ENCODE results near the gene AIG1. TPM values are rescaled to one million over a fixed set of nuclear protein-coding genes. Genes with fewer than 3 reads are reported as not detected.

Gene AIG1
- total RNA-seq, 2 experiments from 2014 or later, result 7.4 to 8.4 TPM

DNA sequence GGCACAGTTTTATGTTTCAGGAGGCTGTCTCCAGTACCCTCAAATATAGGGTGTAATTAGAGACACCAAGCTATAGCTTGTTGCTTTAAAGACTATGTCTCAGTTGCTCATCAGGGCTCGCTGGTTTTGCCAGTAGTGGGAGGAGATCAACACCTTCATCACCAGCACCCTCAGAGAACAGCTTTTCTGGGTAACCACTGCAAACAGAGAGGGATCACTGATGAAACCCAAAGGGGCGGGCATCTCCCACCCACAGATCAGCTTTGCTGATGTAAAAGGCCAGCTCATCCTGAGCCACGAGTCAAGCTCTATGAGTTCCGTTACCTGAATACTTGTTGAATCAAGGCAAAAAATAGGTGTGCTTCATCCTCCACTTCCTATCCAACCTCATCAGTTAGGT lies 187.7 kb downstream of the AIG1 start:
- no peaks in the 10 kb centered on the region for H3K4me1 Mint-ChIP-seq (ENCODE audit: low read depth)
- Histone ChIP-seq H3K4me3 (ENCODE audit: low read length) (no peak overlapping the region), H3K36me3 (ENCODE audit: insufficient read depth, low read length) (no peaks in the 10 kb centered on the region), H3K27me3 (ENCODE audit: control insufficient read depth in 1 of 2, insufficient read depth in 2 of 2, low read length in 2 of 2) (no peaks in the 10 kb centered on the region), H3K27ac (ENCODE audit: low read depth in 1 of 2, low read length in 2 of 2) (no peak overlapping the region), H3K9me3 (ENCODE audit: control insufficient read depth in 1 of 2, insufficient read depth in 1 of 2, low read length in 2 of 2) (no peaks in the 10 kb centered on the region), H3K4me1 (ENCODE audit: insufficient read depth, low read length) (no peaks in the 10 kb centered on the region)
- H3K9me3 Mint-ChIP-seq, result no peaks in the 10 kb centered on the region
- H3K27ac Mint-ChIP-seq, result no peak overlapping the region
- TF ChIP-seq, protein P1, sequence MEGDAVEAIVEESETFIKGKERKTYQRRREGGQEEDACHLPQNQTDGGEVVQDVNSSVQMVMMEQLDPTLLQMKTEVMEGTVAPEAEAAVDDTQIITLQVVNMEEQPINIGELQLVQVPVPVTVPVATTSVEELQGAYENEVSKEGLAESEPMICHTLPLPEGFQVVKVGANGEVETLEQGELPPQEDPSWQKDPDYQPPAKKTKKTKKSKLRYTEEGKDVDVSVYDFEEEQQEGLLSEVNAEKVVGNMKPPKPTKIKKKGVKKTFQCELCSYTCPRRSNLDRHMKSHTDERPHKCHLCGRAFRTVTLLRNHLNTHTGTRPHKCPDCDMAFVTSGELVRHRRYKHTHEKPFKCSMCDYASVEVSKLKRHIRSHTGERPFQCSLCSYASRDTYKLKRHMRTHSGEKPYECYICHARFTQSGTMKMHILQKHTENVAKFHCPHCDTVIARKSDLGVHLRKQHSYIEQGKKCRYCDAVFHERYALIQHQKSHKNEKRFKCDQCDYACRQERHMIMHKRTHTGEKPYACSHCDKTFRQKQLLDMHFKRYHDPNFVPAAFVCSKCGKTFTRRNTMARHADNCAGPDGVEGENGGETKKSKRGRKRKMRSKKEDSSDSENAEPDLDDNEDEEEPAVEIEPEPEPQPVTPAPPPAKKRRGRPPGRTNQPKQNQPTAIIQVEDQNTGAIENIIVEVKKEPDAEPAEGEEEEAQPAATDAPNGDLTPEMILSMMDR (IDR thresholded peaks at IDR 0.05), result no peak
- peaks cover 6% of the 10 kb centered on the region for H3K36me3 Mint-ChIP-seq (ENCODE audit: low read depth)
- no peak overlapping the region for H3K4me3 Mint-ChIP-seq
- H3K27me3 Mint-ChIP-seq, result no peaks in the 10 kb centered on the region
- no peak for ATAC-seq (ENCODE audit: poor library complexity)
- peak in 1 of 14 experiments; percentile 11 for DNase-seq
- ChIA-PET POLR2A (interaction anchor here (0.6 kb wide), 1 partner anchor 1652 kb away, joined by 3 read pairs; no protein-coding TSS in a partner anchor), CTCF (no interaction called here)
- intact Hi-C loops (cut with DNase I, micrococcal nuclease), result no loop called here

DNA sequence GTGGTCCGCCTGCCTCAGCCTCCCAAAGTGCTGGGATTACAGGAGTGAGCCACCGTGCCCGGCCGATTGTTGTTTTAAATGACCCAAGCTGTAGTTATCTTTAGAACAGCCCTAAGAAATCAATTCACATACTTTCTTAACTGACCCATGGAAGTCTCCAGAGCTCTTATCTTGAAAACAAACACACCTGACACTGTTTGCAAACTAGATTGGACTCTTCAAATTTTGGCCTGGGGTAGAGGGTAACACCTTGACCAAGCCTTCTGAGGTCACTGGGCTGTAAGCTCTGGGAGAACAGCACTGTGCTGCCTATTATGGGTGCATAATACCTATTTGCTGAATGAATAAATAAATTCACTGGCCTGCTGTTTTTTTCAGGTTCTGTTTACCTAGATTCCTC lies 190.6 kb downstream of the AIG1 start:
- Histone ChIP-seq H3K36me3 (ENCODE audit: insufficient read depth, low read length) (no peaks in the 10 kb centered on the region), H3K9me3 (ENCODE audit: control insufficient read depth in 1 of 2, insufficient read depth in 1 of 2, low read length in 2 of 2) (no peaks in the 10 kb centered on the region), H3K27ac (ENCODE audit: low read depth in 1 of 2, low read length in 2 of 2) (no peak overlapping the region), H3K4me3 (ENCODE audit: low read length) (no peak overlapping the region), H3K4me1 (ENCODE audit: insufficient read depth, low read length) (no peaks in the 10 kb centered on the region), H3K27me3 (ENCODE audit: control insufficient read depth in 1 of 2, insufficient read depth in 2 of 2, low read length in 2 of 2) (no peaks in the 10 kb centered on the region)
- CTCF ChIA-PET, result no interaction called here
- Mint-ChIP-seq H3K36me3 (ENCODE audit: low read depth) (peaks cover 6% of the 10 kb centered on the region), H3K9me3 (no peaks in the 10 kb centered on the region), H3K4me1 (ENCODE audit: low read depth) (no peaks in the 10 kb centered on the region), H3K4me3 (no peak overlapping the region), H3K27me3 (no peaks in the 10 kb centered on the region), H3K27ac (no peak overlapping the region)
- POLR2A ChIA-PET, result no interaction called here
- ATAC-seq (ENCODE audit: poor library complexity) (no peak), DNase-seq (no peak)
- TF ChIP-seq, protein P1 (IDR thresholded peaks at IDR 0.05), result no peak
- intact Hi-C loops (cut with DNase I, micrococcal nuclease), result no loop called here

DNA sequence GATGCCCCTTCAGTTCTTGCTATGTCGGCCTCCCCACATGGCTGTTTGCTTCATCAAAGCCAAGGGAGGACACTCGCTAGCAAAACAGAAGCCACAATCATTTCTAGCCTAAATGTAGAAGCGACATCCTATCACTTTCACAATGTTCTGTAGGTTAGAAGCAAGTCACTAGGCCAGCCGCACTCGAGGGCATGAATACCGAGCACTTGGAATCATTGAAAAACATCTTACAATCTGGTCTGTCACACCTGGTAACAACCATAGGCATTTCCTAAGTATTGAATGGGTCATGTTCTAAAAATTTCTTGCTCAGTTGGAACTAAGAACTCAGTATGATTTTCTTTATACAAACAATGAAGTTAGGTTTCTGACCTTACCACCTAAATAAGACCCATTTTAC lies 192.3 kb downstream of the AIG1 start:
- DNase-seq, result no peak
- TF ChIP-seq, protein P1 (IDR thresholded peaks at IDR 0.05), result no peak
- Mint-ChIP-seq H3K4me3 (no peak overlapping the region), H3K9me3 (no peaks in the 10 kb centered on the region), H3K36me3 (ENCODE audit: low read depth) (peaks cover 6% of the 10 kb centered on the region), H3K27me3 (no peaks in the 10 kb centered on the region), H3K4me1 (ENCODE audit: low read depth) (no peaks in the 10 kb centered on the region), H3K27ac (no peak overlapping the region)
- intact Hi-C loops (cut with DNase I, micrococcal nuclease), result no loop called here
- Histone ChIP-seq H3K36me3 (ENCODE audit: insufficient read depth, low read length) (no peaks in the 10 kb centered on the region), H3K27me3 (ENCODE audit: control insufficient read depth in 1 of 2, insufficient read depth in 2 of 2, low read length in 2 of 2) (no peaks in the 10 kb centered on the region), H3K4me3 (ENCODE audit: low read length) (no peak overlapping the region), H3K27ac (ENCODE audit: low read depth in 1 of 2, low read length in 2 of 2) (no peak overlapping the region), H3K9me3 (ENCODE audit: control insufficient read depth in 1 of 2, insufficient read depth in 1 of 2, low read length in 2 of 2) (no peaks in the 10 kb centered on the region), H3K4me1 (ENCODE audit: insufficient read depth, low read length) (no peaks in the 10 kb centered on the region)
- POLR2A ChIA-PET, result no interaction called here
- ATAC-seq (ENCODE audit: poor library complexity), result no peak
- CTCF ChIA-PET, result no interaction called here
